ENCODE results near the gene SERPINE1. TPM values are rescaled to one million over a fixed set of nuclear protein-coding genes. Genes with fewer than 3 reads are reported as not detected.

The SERPINE1 gene
- total and polyA plus RNA-seq, 2 of the 8 experiments (the other 6 are each of a cell fraction or from before 2014, with no cell fraction given) = 3.7 to 5.6 TPM

DNA sequence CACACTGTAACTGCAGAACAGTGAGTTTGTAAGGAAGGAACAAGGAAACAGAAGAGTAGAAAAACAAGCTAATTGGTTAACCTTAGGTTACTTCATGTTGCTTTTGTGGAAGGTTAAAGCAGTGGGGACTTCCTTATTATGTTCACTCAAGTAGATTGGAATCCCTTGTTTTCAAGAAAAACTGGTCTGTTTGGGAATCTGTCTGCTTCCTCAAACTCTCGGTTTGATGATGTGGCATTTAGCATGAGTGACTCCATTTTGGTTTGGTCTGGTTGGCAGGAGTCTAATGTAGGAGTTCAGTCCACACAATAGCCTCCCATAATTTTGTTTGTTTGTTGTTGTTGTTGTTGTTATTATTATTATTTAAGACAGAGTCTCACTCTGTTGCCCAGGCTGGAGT lies 45.5 kb upstream of the SERPINE1 start:
- peaks cover 4% of the 10 kb centered on the region; the same call in 1 of the 2 replicates for H3K23me2 ChIP-seq (ENCODE audit: low read depth, low read length)
- no peak overlapping the region for H3K18ac ChIP-seq (ENCODE audit: extremely low read depth, low read length)
- H3K4me2 ChIP-seq (ENCODE audit: insufficient read depth in 1 of 2, low read depth in 2 of 2, low read length in 2 of 2) = no peak overlapping the region
- no peak overlapping the region for H3K4me3 ChIP-seq (ENCODE audit: extremely low read depth in 1 of 4, insufficient read depth in 2 of 4, low read depth in 3 of 4, low read length in 4 of 4)
- no peak overlapping the region for H3K23ac ChIP-seq (ENCODE audit: insufficient read length)
- H3K79me1 ChIP-seq (ENCODE audit: low read depth, low read length) = no peaks in the 10 kb centered on the region
- no peak overlapping the region for H2BK20ac ChIP-seq (ENCODE audit: low read length)
- no peaks in the 10 kb centered on the region for H4K20me1 ChIP-seq (replicated peaks in 1 of 2; ENCODE audit: control insufficient read depth in 1 of 2, insufficient read depth in 2 of 2, low read length in 2 of 2)
- H3K4ac ChIP-seq (replicated peaks; ENCODE audit: insufficient read length, low read depth, low read length) = no peak overlapping the region
- ChIA-PET CTCF (ENCODE audit: partially characterized antibody) (interaction anchor here (1.8 kb wide), 1 partner anchor 22 kb away, joined by 6 read pairs; no protein-coding TSS in a partner anchor), POLR2A (ENCODE audit: partially characterized antibody) (interaction anchor here (0.9 kb wide), 1 partner anchor 20 kb away, joined by 4 read pairs; no protein-coding TSS in a partner anchor)
- no peak overlapping the region for H3K27ac ChIP-seq (ENCODE audit: low read depth, low read length)
- no peak overlapping the region for H2BK12ac ChIP-seq (ENCODE audit: low read depth, low read length)
- H3K14ac ChIP-seq (ENCODE audit: insufficient read length) = no peak overlapping the region
- WGBS, 2 experiments (ENCODE audit: extremely low coverage in 1 of 2, insufficient coverage in 1 of 2, insufficient read length in 1 of 2, insufficient replicate concordance in 2 of 2, low coverage in 1 of 2, low lambda C conversion rate in 2 of 2, missing lambda C conversion rate in 1 of 2) = 76% methylated on average over 1 of the region's 1 CpG; no CpG with 5 or more reads in 1 of the 2 experiments
- H3K79me2 ChIP-seq (ENCODE audit: control insufficient read depth in 1 of 2, insufficient read depth in 2 of 2, low read length in 2 of 2) = no peaks in the 10 kb centered on the region
- no peak for DNase-seq (ENCODE audit: low read depth in 1 of 2, low spot score in 2 of 2)
- H2BK15ac ChIP-seq (ENCODE audit: low read length) = no peak overlapping the region
- no peak overlapping the region for H2AFZ ChIP-seq (ENCODE audit: low read length)
- no peak overlapping the region for H3K9ac ChIP-seq (replicated peaks in 1 of 4; ENCODE audit: extremely low read depth in 1 of 4, low read depth in 3 of 4, low read length in 3 of 4)
- no peak overlapping the region for H4K91ac ChIP-seq (replicated peaks; ENCODE audit: insufficient read length, low read length)
- H3K56ac ChIP-seq (replicated peaks; ENCODE audit: insufficient read length, low read depth, low read length) = no peak overlapping the region
- no peak overlapping the region for H2BK120ac ChIP-seq (replicated peaks; ENCODE audit: low read depth, low read length)
- H3K4me1 ChIP-seq (replicated peaks in 1 of 4; ENCODE audit: control insufficient read depth in 3 of 4, insufficient read depth in 4 of 4, low read length in 3 of 4) = peaks cover 0 to 6% (median 3%) of the 10 kb centered on the region in 4 experiments; a peak in 3 of 7 replicates
- H4K8ac ChIP-seq (ENCODE audit: extremely low read depth, insufficient read depth, low read length) = no peak overlapping the region
- H2BK5ac ChIP-seq (ENCODE audit: low read depth, low read length) = no peak overlapping the region
- H3K27me3 ChIP-seq (replicated peaks in 1 of 4; ENCODE audit: control insufficient read depth in 3 of 4, extremely low read depth in 1 of 4, insufficient read depth in 3 of 4, low read length in 3 of 4) = no peaks in the 10 kb centered on the region
- H3K9me3 ChIP-seq (ENCODE audit: insufficient read depth in 2 of 2, low read depth in 1 of 2, low read length in 1 of 2) = no peaks in the 10 kb centered on the region
- FAIRE-seq = no peak
- no peak overlapping the region for H4K5ac ChIP-seq (ENCODE audit: insufficient read length, low read depth, low read length)
- no peak overlapping the region for H2AK5ac ChIP-seq (ENCODE audit: low read depth, low read length)
- no peaks in the 10 kb centered on the region for H3K36me3 ChIP-seq (ENCODE audit: control insufficient read depth in 2 of 4, insufficient read depth in 4 of 4, low read length in 3 of 4)
- TF ChIP-seq GABPA (IDR thresholded peaks at IDR 0.05; ENCODE audit: borderline replicate concordance, insufficient read depth, low read length) = no peak
- TF ChIP-seq TBP (IDR thresholded peaks at IDR 0.05; ENCODE audit: low read depth, low read length) = no peak
- TF ChIP-seq, protein P1, sequence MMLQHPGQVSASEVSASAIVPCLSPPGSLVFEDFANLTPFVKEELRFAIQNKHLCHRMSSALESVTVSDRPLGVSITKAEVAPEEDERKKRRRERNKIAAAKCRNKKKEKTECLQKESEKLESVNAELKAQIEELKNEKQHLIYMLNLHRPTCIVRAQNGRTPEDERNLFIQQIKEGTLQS (IDR thresholded peaks at IDR 0.05; ENCODE audit: insufficient read depth, low read depth, low read length) = no peak
- TF ChIP-seq TEAD4 (IDR thresholded peaks at IDR 0.05; ENCODE audit: low read depth, low read length) = no peak
- TF ChIP-seq RNF2 (IDR thresholded peaks at IDR 0.05; ENCODE audit: borderline replicate concordance, low read depth, low read length, missing control alignments, poor library complexity, severe bottlenecking) = no peak
- TF ChIP-seq EGR1 (IDR thresholded peaks at IDR 0.05; ENCODE audit: borderline replicate concordance, low read depth, low read length) = no peak
- TF ChIP-seq BACH1 (IDR thresholded peaks at IDR 0.05; ENCODE audit: low read length) = no peak
- no peak for TF ChIP-seq CBX8 (IDR thresholded peaks at IDR 0.05; ENCODE audit: borderline replicate concordance, low read depth, low read length)
- TF ChIP-seq SIRT6 (IDR thresholded peaks at IDR 0.05; ENCODE audit: low read length) = no peak
- no peak for TF ChIP-seq RAD21 (IDR thresholded peaks at IDR 0.05 in 1 of 2, conservative IDR thresholded peaks at IDR 0.05 in 1 of 2; ENCODE audit: low read depth in 2 of 2, low read length in 2 of 2)
- no peak for TF ChIP-seq KDM1A (IDR thresholded peaks at IDR 0.05; ENCODE audit: borderline replicate concordance, low read length)
- TF ChIP-seq ZNF274 (IDR thresholded peaks at IDR 0.05; ENCODE audit: borderline replicate concordance, extremely low read depth, low read length) = no peak
- TF ChIP-seq, protein P2, sequence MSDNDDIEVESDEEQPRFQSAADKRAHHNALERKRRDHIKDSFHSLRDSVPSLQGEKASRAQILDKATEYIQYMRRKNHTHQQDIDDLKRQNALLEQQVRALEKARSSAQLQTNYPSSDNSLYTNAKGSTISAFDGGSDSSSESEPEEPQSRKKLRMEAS (IDR thresholded peaks at IDR 0.05) = no peak

All from H1 (cell line).